ENCODE results near the gene MUC4. TPM values are rescaled to one million over a fixed set of nuclear protein-coding genes. Genes with fewer than 3 reads are reported as not detected.

Gene MUC4
- polyA plus RNA-seq, 1 donor from 2014 or later, result not detected

GRCh38 chr3:195754141-195754540 lies 57.6 kb downstream of the MUC4 start:
- Histone ChIP-seq H3K36me3 (ENCODE audit: insufficient read depth, low read length) (no peaks in the 10 kb centered on the region), H3K79me2 (replicated peaks; ENCODE audit: insufficient read depth, low read length) (no peaks in the 10 kb centered on the region), H4K20me1 (ENCODE audit: insufficient read depth) (no peaks in the 10 kb centered on the region), H3K9me2 (ENCODE audit: insufficient read depth, low read length) (no peaks in the 10 kb centered on the region), H3F3A (ENCODE audit: insufficient read depth, low read length, poor library complexity, severe bottlenecking) (no peaks in the 10 kb centered on the region), H3K9ac (ENCODE audit: low read length) (no peak overlapping the region), H3K27me3 (ENCODE audit: insufficient read depth, low read depth, low read length) (no peaks in the 10 kb centered on the region), H3K4me3 (ENCODE audit: low read length) (no peak overlapping the region), H3K27ac (ENCODE audit: low read length) (no peak overlapping the region), H3K9me3 (ENCODE audit: low read length) (no peaks in the 10 kb centered on the region), H3K4me2 (ENCODE audit: low read length) (no peak overlapping the region), H2AFZ (ENCODE audit: low read depth, low read length) (no peak overlapping the region)
- TF ChIP-seq POLR2AphosphoS5 (IDR thresholded peaks at IDR 0.05), result no peak
- TF ChIP-seq MXI1 (conservative IDR thresholded peaks at IDR 0.05; ENCODE audit: poor library complexity, severe bottlenecking), result no peak
- no peak for TF ChIP-seq RAD21 (conservative IDR thresholded peaks at IDR 0.05)
- TF ChIP-seq CTCF (IDR thresholded peaks at IDR 0.05; ENCODE audit: poor library complexity, severe bottlenecking), result no peak
- TF ChIP-seq REST (IDR thresholded peaks at IDR 0.05; ENCODE audit: borderline replicate concordance), result no peak
- no peak for TF ChIP-seq EZH2 (IDR thresholded peaks at IDR 0.05; ENCODE audit: borderline replicate concordance, insufficient read depth, low read length, poor library complexity, severe bottlenecking)
- TF ChIP-seq EP300 (conservative IDR thresholded peaks at IDR 0.05; ENCODE audit: poor library complexity, severe bottlenecking), result no peak
- no peak for TF ChIP-seq SMC3 (conservative IDR thresholded peaks at IDR 0.05; ENCODE audit: poor library complexity)
- TF ChIP-seq TAF1 (IDR thresholded peaks at IDR 0.05; ENCODE audit: low read depth), result no peak

GRCh38 chr3:195753581-195753980 lies 58.1 kb downstream of the MUC4 start:
- H3K27me3 ChIP-seq (ENCODE audit: insufficient read depth, low read depth, low read length), result no peaks in the 10 kb centered on the region
- no peak overlapping the region for H2AFZ ChIP-seq (ENCODE audit: low read depth, low read length)
- no peak overlapping the region for H3K27ac ChIP-seq (ENCODE audit: low read length)
- H3K9me2 ChIP-seq (ENCODE audit: insufficient read depth, low read length), result no peaks in the 10 kb centered on the region
- H4K20me1 ChIP-seq (ENCODE audit: insufficient read depth), result no peaks in the 10 kb centered on the region
- H3K4me3 ChIP-seq (ENCODE audit: low read length), result no peak overlapping the region
- H3K79me2 ChIP-seq (replicated peaks; ENCODE audit: insufficient read depth, low read length), result no peaks in the 10 kb centered on the region
- H3K9me3 ChIP-seq (ENCODE audit: low read length), result no peaks in the 10 kb centered on the region
- H3K9ac ChIP-seq (ENCODE audit: low read length), result no peak overlapping the region
- TF ChIP-seq SMC3 (conservative IDR thresholded peaks at IDR 0.05; ENCODE audit: poor library complexity) (no peak), CTCF (IDR thresholded peaks at IDR 0.05; ENCODE audit: poor library complexity, severe bottlenecking) (no peak), EP300 (conservative IDR thresholded peaks at IDR 0.05; ENCODE audit: poor library complexity, severe bottlenecking) (no peak), EZH2 (IDR thresholded peaks at IDR 0.05; ENCODE audit: borderline replicate concordance, insufficient read depth, low read length, poor library complexity, severe bottlenecking) (no peak), POLR2AphosphoS5 (IDR thresholded peaks at IDR 0.05) (no peak), RAD21 (conservative IDR thresholded peaks at IDR 0.05) (no peak), MXI1 (conservative IDR thresholded peaks at IDR 0.05; ENCODE audit: poor library complexity, severe bottlenecking) (no peak), TAF1 (IDR thresholded peaks at IDR 0.05; ENCODE audit: low read depth) (no peak), REST (IDR thresholded peaks at IDR 0.05; ENCODE audit: borderline replicate concordance) (no peak)
- no peak overlapping the region for H3K4me2 ChIP-seq (ENCODE audit: low read length)
- no peaks in the 10 kb centered on the region for H3K36me3 ChIP-seq (ENCODE audit: insufficient read depth, low read length)
- no peaks in the 10 kb centered on the region for H3F3A ChIP-seq (ENCODE audit: insufficient read depth, low read length, poor library complexity, severe bottlenecking)
